Measurements from ENCODE around the gene AOPEP.

The AOPEP gene

DNA sequence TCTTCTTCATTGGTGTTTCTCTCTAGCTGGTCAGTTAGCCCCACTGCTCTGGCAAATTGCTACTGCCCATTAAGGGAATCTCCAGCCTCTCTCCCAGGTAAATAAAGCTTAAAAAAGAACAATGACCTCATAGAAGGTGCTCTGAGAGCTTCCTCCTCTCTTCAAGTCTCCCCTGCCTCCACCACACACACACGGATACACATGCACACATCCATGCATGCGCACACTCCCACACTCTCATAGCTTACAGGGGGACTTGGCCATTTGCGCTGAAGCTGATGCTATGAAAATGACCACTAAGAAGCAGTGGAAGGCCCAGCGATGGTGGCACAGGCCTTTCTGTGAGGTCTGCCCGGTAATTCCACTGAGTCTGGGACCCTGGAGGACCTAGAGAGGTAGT lies 250.9 kb downstream of the AOPEP start:
- TF ChIP-seq, protein P1, sequence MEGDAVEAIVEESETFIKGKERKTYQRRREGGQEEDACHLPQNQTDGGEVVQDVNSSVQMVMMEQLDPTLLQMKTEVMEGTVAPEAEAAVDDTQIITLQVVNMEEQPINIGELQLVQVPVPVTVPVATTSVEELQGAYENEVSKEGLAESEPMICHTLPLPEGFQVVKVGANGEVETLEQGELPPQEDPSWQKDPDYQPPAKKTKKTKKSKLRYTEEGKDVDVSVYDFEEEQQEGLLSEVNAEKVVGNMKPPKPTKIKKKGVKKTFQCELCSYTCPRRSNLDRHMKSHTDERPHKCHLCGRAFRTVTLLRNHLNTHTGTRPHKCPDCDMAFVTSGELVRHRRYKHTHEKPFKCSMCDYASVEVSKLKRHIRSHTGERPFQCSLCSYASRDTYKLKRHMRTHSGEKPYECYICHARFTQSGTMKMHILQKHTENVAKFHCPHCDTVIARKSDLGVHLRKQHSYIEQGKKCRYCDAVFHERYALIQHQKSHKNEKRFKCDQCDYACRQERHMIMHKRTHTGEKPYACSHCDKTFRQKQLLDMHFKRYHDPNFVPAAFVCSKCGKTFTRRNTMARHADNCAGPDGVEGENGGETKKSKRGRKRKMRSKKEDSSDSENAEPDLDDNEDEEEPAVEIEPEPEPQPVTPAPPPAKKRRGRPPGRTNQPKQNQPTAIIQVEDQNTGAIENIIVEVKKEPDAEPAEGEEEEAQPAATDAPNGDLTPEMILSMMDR (IDR thresholded peaks at IDR 0.05; ENCODE audit: extremely low read depth, insufficient read depth, missing control alignments): no peak
- no peak for DNase-seq (ENCODE audit: low spot score)
- in situ Hi-C loops (cut with MboI; ENCODE audit: low pct_unique_long_range_greater_than_20kb, low sequenced_read_pairs, unreplicated experiment): no loop called here

DNA sequence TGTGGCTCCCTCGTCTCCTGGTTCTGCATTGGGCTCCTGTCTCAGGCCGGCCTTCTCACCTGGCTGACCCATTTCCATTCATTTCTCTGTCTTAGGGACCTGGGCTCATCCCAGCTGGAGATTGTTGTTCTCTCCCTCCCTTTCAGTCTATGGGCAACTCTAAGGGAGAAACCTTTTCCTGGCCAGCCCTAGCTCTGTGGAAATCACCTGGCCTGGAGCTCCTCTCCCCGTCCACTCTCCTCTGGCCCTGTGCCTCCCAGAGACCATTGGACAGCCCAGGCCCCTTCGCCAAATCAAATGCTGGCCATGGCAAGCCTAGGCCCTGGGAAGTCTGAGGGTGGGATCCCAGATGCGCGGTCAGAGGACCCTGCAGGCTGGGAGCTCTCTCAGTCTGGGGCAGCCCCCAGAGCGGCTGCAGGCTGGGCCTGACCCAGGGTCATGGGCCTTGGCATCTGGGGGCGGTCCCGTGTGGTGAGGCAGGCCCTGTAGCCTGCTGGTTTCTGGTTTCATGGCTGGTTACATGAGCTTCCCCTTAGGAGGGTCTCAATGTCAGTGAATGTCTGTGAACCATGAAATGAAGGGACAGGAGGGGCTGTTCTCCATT lies 253.5 kb downstream of the AOPEP start:
- TF ChIP-seq, protein P1 (IDR thresholded peaks at IDR 0.05; ENCODE audit: extremely low read depth, insufficient read depth, missing control alignments): no peak
- DNase-seq (ENCODE audit: low spot score): no peak
- in situ Hi-C loops (cut with MboI; ENCODE audit: low pct_unique_long_range_greater_than_20kb, low sequenced_read_pairs, unreplicated experiment): no loop called here

DNA sequence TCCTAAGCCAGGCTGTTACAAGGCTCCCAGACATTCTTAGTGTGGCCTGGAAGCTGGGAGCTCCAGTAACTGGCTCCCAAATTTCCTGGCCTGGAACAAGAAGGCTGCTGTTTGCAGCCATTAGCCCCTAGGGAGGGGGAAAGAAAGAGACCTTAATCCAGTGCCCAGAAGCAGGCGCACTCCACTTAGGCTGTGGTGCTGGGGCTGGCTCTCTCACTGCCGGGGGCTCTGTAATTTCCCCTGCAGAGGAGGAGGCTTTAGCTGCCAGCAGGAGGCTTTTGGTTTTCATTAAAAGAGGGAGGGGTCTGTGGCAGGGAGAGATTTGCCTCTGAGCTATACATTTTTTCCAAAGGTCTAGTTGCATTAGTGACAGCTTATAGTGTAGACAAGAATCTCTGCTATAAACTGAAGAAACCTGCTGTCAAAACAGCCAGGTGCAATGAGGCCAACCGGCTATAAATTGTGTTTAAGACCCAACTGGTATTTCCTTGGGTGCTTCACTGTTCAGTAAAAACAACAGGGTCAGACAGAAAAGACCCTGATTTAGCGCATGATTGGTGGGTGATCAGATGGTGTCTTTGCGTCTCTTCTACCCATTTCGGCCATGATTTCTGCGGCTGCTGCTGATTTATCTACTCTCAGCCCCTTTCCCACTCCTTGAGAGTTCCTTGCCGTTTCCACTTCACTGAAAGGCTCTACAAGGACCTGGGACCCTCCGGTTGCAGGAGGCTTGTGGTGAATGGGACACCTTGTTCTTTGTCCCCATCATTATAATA lies 254.6 kb downstream of the AOPEP start:
- no peak for DNase-seq (ENCODE audit: low spot score)
- in situ Hi-C loops (cut with MboI; ENCODE audit: low pct_unique_long_range_greater_than_20kb, low sequenced_read_pairs, unreplicated experiment): no loop called here
- TF ChIP-seq, protein P1 (IDR thresholded peaks at IDR 0.05; ENCODE audit: extremely low read depth, insufficient read depth, missing control alignments): no peak

DNA sequence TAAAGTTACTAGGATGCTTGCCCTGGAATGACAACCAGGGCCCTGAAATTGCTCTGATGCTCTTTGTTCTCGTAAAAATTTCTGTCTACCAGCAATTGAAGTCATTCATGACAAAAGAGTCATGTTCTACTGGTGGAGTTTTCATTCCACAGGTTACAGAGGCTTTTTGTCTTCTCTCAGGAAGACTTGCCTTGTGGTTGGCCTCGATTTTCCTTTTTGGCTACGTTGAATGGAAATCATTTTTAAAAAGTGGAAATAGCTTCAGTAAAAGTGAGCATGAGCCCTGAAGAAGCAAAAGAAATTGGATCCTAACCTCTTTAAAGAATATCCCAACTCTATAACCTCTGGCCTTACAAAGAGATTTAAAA lies 255.2 kb downstream of the AOPEP start:
- in situ Hi-C loops (cut with MboI; ENCODE audit: low pct_unique_long_range_greater_than_20kb, low sequenced_read_pairs, unreplicated experiment): no loop called here
- TF ChIP-seq, protein P1 (IDR thresholded peaks at IDR 0.05; ENCODE audit: extremely low read depth, insufficient read depth, missing control alignments): no peak
- no peak for DNase-seq (ENCODE audit: low spot score)

DNA sequence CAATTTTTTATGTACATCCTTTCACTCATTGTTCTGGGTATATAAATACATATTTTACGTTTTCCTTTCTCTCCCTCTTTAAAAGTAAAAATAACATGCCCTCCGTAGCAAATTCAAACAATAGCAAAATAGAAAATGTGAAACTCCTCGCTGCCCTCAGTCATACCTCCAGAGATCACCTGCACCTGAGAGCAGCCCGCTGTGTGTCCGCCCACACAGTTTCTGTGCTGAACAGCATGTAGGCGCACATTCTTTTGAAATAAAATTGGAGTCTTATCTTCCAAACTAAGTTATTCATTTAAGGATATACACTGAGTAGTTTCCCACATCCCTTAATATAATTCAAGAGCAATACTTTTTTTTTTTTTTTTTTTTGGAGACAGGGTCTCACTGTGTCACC lies 255.7 kb downstream of the AOPEP start:
- TF ChIP-seq, protein P1 (IDR thresholded peaks at IDR 0.05; ENCODE audit: extremely low read depth, insufficient read depth, missing control alignments): no peak
- no peak for DNase-seq (ENCODE audit: low spot score)
- in situ Hi-C loops (cut with MboI; ENCODE audit: low pct_unique_long_range_greater_than_20kb, low sequenced_read_pairs, unreplicated experiment): no loop called here

DNA sequence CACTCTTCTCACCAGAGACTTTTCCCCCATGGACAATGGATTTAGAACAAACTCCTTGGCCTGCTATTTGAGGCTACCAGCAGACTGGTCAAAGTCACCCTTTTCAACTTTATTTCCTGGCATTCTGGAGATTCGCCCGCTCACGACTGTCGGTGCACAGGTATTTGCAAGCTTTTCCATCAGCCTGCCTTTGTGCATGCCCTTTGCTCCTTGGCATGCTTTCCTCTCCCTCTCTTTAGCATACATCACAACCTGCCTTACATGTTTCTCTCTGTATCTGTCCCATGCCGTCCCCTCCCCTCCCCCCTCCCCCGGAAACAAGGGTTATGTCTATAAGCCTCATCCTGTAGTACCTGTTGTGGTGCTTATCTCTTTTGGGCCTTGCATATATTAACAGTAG lies 257.1 kb downstream of the AOPEP start:
- in situ Hi-C loops (cut with MboI; ENCODE audit: low pct_unique_long_range_greater_than_20kb, low sequenced_read_pairs, unreplicated experiment): no loop called here
- no peak for DNase-seq (ENCODE audit: low spot score)
- TF ChIP-seq, protein P1 (IDR thresholded peaks at IDR 0.05; ENCODE audit: extremely low read depth, insufficient read depth, missing control alignments): no peak

All from GM13977 (cell line).